ENCODE results near the gene TRIL.
A peak's percentile ranks its signal among the peaks of the same experiment; 100 is the strongest.

The TRIL gene

DNA sequence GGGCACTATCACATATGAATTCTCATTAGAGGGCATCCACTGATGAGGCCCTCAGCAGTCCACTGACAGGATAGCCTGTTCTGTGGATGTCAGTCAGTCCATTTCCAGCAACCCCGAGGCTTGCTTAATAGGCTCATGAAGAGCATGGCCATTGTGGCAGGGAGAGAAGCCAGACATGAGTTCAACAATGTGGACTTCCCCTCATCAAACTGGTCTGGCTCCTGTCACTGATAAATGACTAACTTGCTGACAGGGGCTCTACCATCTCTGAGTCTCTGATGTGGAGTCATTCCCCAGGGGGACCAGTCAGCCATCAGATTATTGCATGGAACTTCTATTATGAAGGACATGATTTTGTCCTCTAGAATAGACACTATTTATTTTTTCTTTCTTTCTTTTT lies 19.8 kb upstream of the TRIL start:
- no peak overlapping the region for H3K4me2 ChIP-seq (ENCODE audit: low read length)
- H3K23ac ChIP-seq (ENCODE audit: low read length) = no peak overlapping the region
- no peak overlapping the region for H3K14ac ChIP-seq (ENCODE audit: low read length)
- H4K8ac ChIP-seq (ENCODE audit: low read depth, low read length) = no peak overlapping the region
- H2AFZ ChIP-seq (ENCODE audit: insufficient read depth, low read length, poor library complexity) = no peak overlapping the region
- H3K36me3 ChIP-seq (ENCODE audit: control insufficient read depth in 1 of 2, insufficient read depth in 2 of 2, low read length in 2 of 2) = no peaks in the 10 kb centered on the region
- H2BK120ac ChIP-seq (ENCODE audit: insufficient read depth, low read length, poor library complexity) = no peak overlapping the region
- H3K4ac ChIP-seq (ENCODE audit: low read depth, low read length) = no peak overlapping the region
- no peak overlapping the region for H2BK12ac ChIP-seq (ENCODE audit: low read length)
- peak overlapping the region; percentile 4 for H3K27ac ChIP-seq (ENCODE audit: low read depth, low read length)
- no peak overlapping the region for H3K18ac ChIP-seq (ENCODE audit: low read length)
- peaks cover 2% of the 10 kb centered on the region for H3K79me2 ChIP-seq (ENCODE audit: control insufficient read depth, insufficient read depth, low read length, poor library complexity)
- no peak overlapping the region for H3K9ac ChIP-seq (ENCODE audit: low read length)
- H2AK5ac ChIP-seq (ENCODE audit: low read length) = no peak overlapping the region
- no peak overlapping the region for H2BK5ac ChIP-seq (ENCODE audit: low read depth, low read length, poor library complexity)
- H3K79me1 ChIP-seq (ENCODE audit: low read length) = peaks cover 12% of the 10 kb centered on the region
- no peak overlapping the region for H4K91ac ChIP-seq (ENCODE audit: low read depth, low read length)
- no peak overlapping the region for H4K12ac ChIP-seq (ENCODE audit: low read depth, low read length)
- no peak overlapping the region for H3K4me3 ChIP-seq (ENCODE audit: low read depth, low read length)
- no peak for DNase-seq
- H3K27me3 ChIP-seq (ENCODE audit: insufficient read depth, low read length) = no peaks in the 10 kb centered on the region
- WGBS (ENCODE audit: extremely low coverage, insufficient coverage, insufficient read length) = no CpG with 5 or more reads among the region's 1 CpG
- H3K4me1 ChIP-seq (ENCODE audit: control insufficient read depth in 1 of 2, insufficient read depth in 2 of 2, low read length in 2 of 2) = peaks cover 9 to 17% of the 10 kb centered on the region in 2 experiments
- peaks cover 2% of the 10 kb centered on the region for H3K9me3 ChIP-seq (ENCODE audit: insufficient read depth, low read depth, low read length)

DNA sequence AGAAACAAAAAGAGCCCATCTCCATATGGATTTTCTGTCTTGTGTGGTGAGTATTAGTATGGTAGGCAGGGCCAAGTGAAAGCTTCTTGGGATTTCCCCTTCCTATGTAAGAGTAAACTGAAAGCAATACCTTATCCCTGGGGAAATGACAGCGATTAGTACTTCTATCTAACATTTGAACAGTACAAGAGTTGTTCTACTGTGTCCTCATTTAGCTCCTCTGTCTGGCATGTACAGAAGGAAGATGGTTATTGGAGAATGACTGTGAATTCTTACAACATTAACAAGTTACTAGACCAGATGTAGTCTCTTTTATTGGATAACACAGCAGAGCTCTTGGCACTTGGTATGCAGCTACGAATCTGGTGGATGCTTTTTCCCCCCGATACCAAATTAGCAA lies 17.9 kb upstream of the TRIL start:
- Histone ChIP-seq H3K27ac (ENCODE audit: low read depth, low read length) (no peak overlapping the region), H3K4me2 (ENCODE audit: low read length) (no peak overlapping the region), H2BK12ac (ENCODE audit: low read length) (no peak overlapping the region), H2BK5ac (ENCODE audit: low read depth, low read length, poor library complexity) (no peak overlapping the region), H3K9ac (ENCODE audit: low read length) (no peak overlapping the region), H4K8ac (ENCODE audit: low read depth, low read length) (no peak overlapping the region), H3K23ac (ENCODE audit: low read length) (no peak overlapping the region), H3K79me1 (ENCODE audit: low read length) (peaks cover 8% of the 10 kb centered on the region), H4K91ac (ENCODE audit: low read depth, low read length) (no peak overlapping the region), H3K27me3 (ENCODE audit: insufficient read depth, low read length) (no peaks in the 10 kb centered on the region), H3K4me1 (ENCODE audit: control insufficient read depth in 1 of 2, insufficient read depth in 2 of 2, low read length in 2 of 2) (peaks cover 9 to 12% of the 10 kb centered on the region in 2 experiments), H4K12ac (ENCODE audit: low read depth, low read length) (no peak overlapping the region), H3K14ac (ENCODE audit: low read length) (no peak overlapping the region), H2AK5ac (ENCODE audit: low read length) (no peak overlapping the region), H3K4ac (ENCODE audit: low read depth, low read length) (no peak overlapping the region), H3K9me3 (ENCODE audit: insufficient read depth, low read depth, low read length) (peaks cover 2% of the 10 kb centered on the region), H3K79me2 (ENCODE audit: control insufficient read depth, insufficient read depth, low read length, poor library complexity) (no peaks in the 10 kb centered on the region), H3K36me3 (ENCODE audit: control insufficient read depth in 1 of 2, insufficient read depth in 2 of 2, low read length in 2 of 2) (no peaks in the 10 kb centered on the region), H2BK120ac (ENCODE audit: insufficient read depth, low read length, poor library complexity) (no peak overlapping the region), H3K4me3 (ENCODE audit: low read depth, low read length) (no peak overlapping the region), H2AFZ (ENCODE audit: insufficient read depth, low read length, poor library complexity) (no peak overlapping the region), H3K18ac (ENCODE audit: low read length) (no peak overlapping the region)
- peak in 1 of 2 donors; percentile 13 for DNase-seq
- no CpG with 5 or more reads among the region's 3 CpGs for WGBS (ENCODE audit: extremely low coverage, insufficient coverage, insufficient read length)

DNA sequence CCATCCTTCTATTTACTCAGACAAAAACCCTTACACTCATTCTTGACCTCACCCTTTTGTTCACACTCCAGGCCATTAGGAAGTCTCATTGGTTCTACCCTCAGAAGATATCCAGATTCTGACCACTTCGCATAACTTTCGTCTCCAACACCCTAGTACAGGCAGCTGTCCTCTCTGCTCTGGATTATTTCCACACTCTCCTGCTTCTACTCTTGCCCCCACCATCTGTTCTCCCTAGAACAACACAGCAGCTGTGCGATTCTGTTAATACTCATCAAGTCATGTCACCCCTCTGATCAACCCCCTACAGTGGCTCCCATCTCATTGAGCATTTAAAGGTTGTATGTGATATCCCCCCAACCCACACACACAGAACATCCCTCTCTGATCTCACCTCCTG lies 15.5 kb upstream of the TRIL start:
- Histone ChIP-seq H3K9me3 (ENCODE audit: insufficient read depth, low read depth, low read length) (peaks cover 2% of the 10 kb centered on the region), H3K14ac (ENCODE audit: low read length) (no peak overlapping the region), H3K4me3 (ENCODE audit: low read depth, low read length) (no peak overlapping the region), H4K12ac (ENCODE audit: low read depth, low read length) (no peak overlapping the region), H3K4me1 (ENCODE audit: control insufficient read depth in 1 of 2, insufficient read depth in 2 of 2, low read length in 2 of 2) (peaks cover 5% of the 10 kb centered on the region in 2 experiments), H3K18ac (ENCODE audit: low read length) (no peak overlapping the region), H2BK12ac (ENCODE audit: low read length) (no peak overlapping the region), H3K23ac (ENCODE audit: low read length) (no peak overlapping the region), H2AK5ac (ENCODE audit: low read length) (no peak overlapping the region), H3K79me1 (ENCODE audit: low read length) (no peaks in the 10 kb centered on the region), H2BK5ac (ENCODE audit: low read depth, low read length, poor library complexity) (no peak overlapping the region), H4K8ac (ENCODE audit: low read depth, low read length) (no peak overlapping the region), H4K91ac (ENCODE audit: low read depth, low read length) (no peak overlapping the region), H3K27me3 (ENCODE audit: insufficient read depth, low read length) (no peaks in the 10 kb centered on the region), H3K4ac (ENCODE audit: low read depth, low read length) (no peak overlapping the region), H2BK120ac (ENCODE audit: insufficient read depth, low read length, poor library complexity) (no peak overlapping the region), H3K36me3 (ENCODE audit: control insufficient read depth in 1 of 2, insufficient read depth in 2 of 2, low read length in 2 of 2) (no peaks in the 10 kb centered on the region), H3K4me2 (ENCODE audit: low read length) (no peak overlapping the region), H3K27ac (ENCODE audit: low read depth, low read length) (no peak overlapping the region), H2AFZ (ENCODE audit: insufficient read depth, low read length, poor library complexity) (no peak overlapping the region), H3K79me2 (ENCODE audit: control insufficient read depth, insufficient read depth, low read length, poor library complexity) (no peaks in the 10 kb centered on the region), H3K9ac (ENCODE audit: low read length) (no peak overlapping the region)
- no peak for DNase-seq
- no CpG with 5 or more reads among the region's 3 CpGs for WGBS (ENCODE audit: extremely low coverage, insufficient coverage, insufficient read length)

DNA sequence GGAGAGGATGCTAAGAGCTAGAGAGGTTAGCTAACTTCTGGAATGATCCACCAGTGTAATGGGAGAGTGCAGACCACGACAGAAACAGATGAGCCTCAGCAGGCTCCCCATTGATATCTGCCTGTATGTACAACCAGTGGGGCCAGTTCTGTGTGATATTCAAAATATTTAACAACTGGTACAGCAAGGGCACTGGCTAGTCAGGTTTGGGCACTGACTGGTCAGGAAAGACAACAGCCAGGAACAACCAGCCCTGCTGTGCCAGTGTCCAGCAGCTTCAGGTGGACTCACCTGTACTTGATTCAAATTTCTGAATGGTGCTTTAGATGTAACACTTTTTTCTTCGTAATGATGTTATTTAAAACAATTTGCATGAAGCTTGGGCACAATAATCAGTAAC lies 5.9 kb upstream of the TRIL start:
- Histone ChIP-seq H3K9ac (ENCODE audit: low read length) (no peak overlapping the region), H3K4me2 (ENCODE audit: low read length) (no peak overlapping the region), H2BK5ac (ENCODE audit: low read depth, low read length, poor library complexity) (no peak overlapping the region), H3K4ac (ENCODE audit: low read depth, low read length) (no peak overlapping the region), H2BK12ac (ENCODE audit: low read length) (no peak overlapping the region), H3K4me3 (ENCODE audit: low read depth, low read length) (no peak overlapping the region), H4K91ac (ENCODE audit: low read depth, low read length) (no peak overlapping the region), H2AFZ (ENCODE audit: insufficient read depth, low read length, poor library complexity) (no peak overlapping the region), H3K9me3 (ENCODE audit: insufficient read depth, low read depth, low read length) (peaks cover 2% of the 10 kb centered on the region), H3K14ac (ENCODE audit: low read length) (no peak overlapping the region), H3K36me3 (ENCODE audit: control insufficient read depth in 1 of 2, insufficient read depth in 2 of 2, low read length in 2 of 2) (no peaks in the 10 kb centered on the region), H3K27me3 (ENCODE audit: insufficient read depth, low read length) (no peaks in the 10 kb centered on the region), H3K4me1 (ENCODE audit: control insufficient read depth in 1 of 2, insufficient read depth in 2 of 2, low read length in 2 of 2) (peaks cover 4 to 5% of the 10 kb centered on the region in 2 experiments), H3K23ac (ENCODE audit: low read length) (no peak overlapping the region), H4K8ac (ENCODE audit: low read depth, low read length) (no peak overlapping the region), H3K79me2 (ENCODE audit: control insufficient read depth, insufficient read depth, low read length, poor library complexity) (no peaks in the 10 kb centered on the region), H4K12ac (ENCODE audit: low read depth, low read length) (no peak overlapping the region), H3K79me1 (ENCODE audit: low read length) (no peaks in the 10 kb centered on the region), H3K18ac (ENCODE audit: low read length) (no peak overlapping the region), H2BK120ac (ENCODE audit: insufficient read depth, low read length, poor library complexity) (no peak overlapping the region), H3K27ac (ENCODE audit: low read depth, low read length) (no peak overlapping the region), H2AK5ac (ENCODE audit: low read length) (no peak overlapping the region)
- WGBS (ENCODE audit: extremely low coverage, insufficient coverage, insufficient read length) = no CpG with 5 or more reads among the region's 2 CpGs
- DNase-seq = peak in 1 of 2 donors; percentile 33

All from trophoblast cell (in vitro differentiated cells and primary cell).